A172 (cell line): ENCODE results near the gene TWF2. TPM values are rescaled to one million over a fixed set of nuclear protein-coding genes. Genes with fewer than 3 reads are reported as not detected.
"Not testable (repeated sequence)": the region's sequence is repeated elsewhere in the genome, so short reads cannot be mapped to it uniquely, and the experiment has no call there.

Source experiments
- DNase-seq: peaks from one replicate; pipeline ENCODE4 v3.0.0-alpha.2; 2015; ENCODE audit warnings: low spot score
- total RNA-seq: library from RNA; depleted of rRNA; stranded (reverse); fragments of >200 nt; shearing (Covaris generic); gene quantifications from 2 replicates; pipeline ENCODE4 v1.2.3, GENCODE V29; 2014; rRNA removed

The TWF2 gene
- 93.0 and 94.6 TPM in 2 replicates for total RNA-seq

- DNase-seq = no peak
These were observed at the start of gene TWF2 for GRCh38 chr3:52238761-52239701. TWF2 (minus strand) TSS chr3:52239158; CDS start chr3:52239016, 142 bp downstream.

GRCh38 chr3:52288674-52289073, 49.7 kb upstream of the TWF2 start:
- no peak for DNase-seq

- no peak for DNase-seq
These were observed 47.8 kb upstream of the TWF2 start for GRCh38 chr3:52286777-52287110.

GRCh38 chr3:52284051-52284450, 45.1 kb upstream of the TWF2 start:
- DNase-seq = not testable (repeated sequence)

- DNase-seq = no peak
These were observed 44.3 kb upstream of the TWF2 start for GRCh38 chr3:52283306-52283705.

- peak; percentile 57 for DNase-seq
These were observed 43.2 kb upstream of the TWF2 start for GRCh38 chr3:52281981-52282801.

GRCh38 chr3:52280050-52280461, 41.1 kb upstream of the TWF2 start:
- no peak for DNase-seq

GRCh38 chr3:52279596-52279995, 40.6 kb upstream of the TWF2 start:
- DNase-seq = no peak

GRCh38 chr3:52278510-52279069, 39.6 kb upstream of the TWF2 start, which contains the start of gene WDR82:
WDR82 (minus strand) TSS chr3:52278649; CDS start chr3:52278361, 288 bp downstream.
- peak; percentile 73 for DNase-seq

GRCh38 chr3:52277972-52278509, 39.1 kb upstream of the TWF2 start:
- no peak for DNase-seq

GRCh38 chr3:52277071-52277964, 38.4 kb upstream of the TWF2 start:
- DNase-seq = peak; percentile 43

- not testable (repeated sequence) for DNase-seq
These were observed 35.8 kb upstream of the TWF2 start for GRCh38 chr3:52274781-52275180.

- DNase-seq = no peak
These were observed 33.9 kb upstream of the TWF2 start for GRCh38 chr3:52272831-52273230.

- DNase-seq = not testable (repeated sequence)
These were observed 33.2 kb upstream of the TWF2 start for GRCh38 chr3:52272172-52272571.

- no peak for DNase-seq
These were observed 31.3 kb upstream of the TWF2 start for GRCh38 chr3:52270252-52270754.

- no peak for DNase-seq
These were observed 30.8 kb upstream of the TWF2 start for GRCh38 chr3:52269776-52270175.

GRCh38 chr3:52268036-52268435, 29.1 kb upstream of the TWF2 start:
- DNase-seq = no peak

- no peak for DNase-seq
These were observed 26.4 kb upstream of the TWF2 start for GRCh38 chr3:52265387-52265786.

GRCh38 chr3:52262447-52262846, 23.5 kb upstream of the TWF2 start:
- DNase-seq = no peak

GRCh38 chr3:52259448-52259847, 20.5 kb upstream of the TWF2 start:
- no peak for DNase-seq

GRCh38 chr3:52259035-52259434, 20.1 kb upstream of the TWF2 start:
- no peak for DNase-seq
